Subcutaneous adipose tissue (tissue), 4 donors: ENCODE results near the gene TRMU. TPM values are rescaled to one million over a fixed set of nuclear protein-coding genes. Genes with fewer than 3 reads are reported as not detected.

Experiments used
- CTCF ChIP-seq: fragments of 450-650 bp; IDR thresholded peaks from one replicate; pipeline ENCODE4 v1.5.1; 2016; ENCODE audit warnings: low read depth, mild to moderate bottlenecking, control low read depth, antibody characterized with exemption, moderate library complexity
- total RNA-seq, 4 donors: library from RNA; depleted of rRNA; stranded (reverse); fragments of >200 nt; gene quantifications; one replicate each; pipeline ENCODE4 v1.1.0, GENCODE V29; 2016

TRMU gene
- total RNA-seq, 4 donors from 2014 or later: 28.7 to 49.0 (median 31.3) TPM

DNA sequence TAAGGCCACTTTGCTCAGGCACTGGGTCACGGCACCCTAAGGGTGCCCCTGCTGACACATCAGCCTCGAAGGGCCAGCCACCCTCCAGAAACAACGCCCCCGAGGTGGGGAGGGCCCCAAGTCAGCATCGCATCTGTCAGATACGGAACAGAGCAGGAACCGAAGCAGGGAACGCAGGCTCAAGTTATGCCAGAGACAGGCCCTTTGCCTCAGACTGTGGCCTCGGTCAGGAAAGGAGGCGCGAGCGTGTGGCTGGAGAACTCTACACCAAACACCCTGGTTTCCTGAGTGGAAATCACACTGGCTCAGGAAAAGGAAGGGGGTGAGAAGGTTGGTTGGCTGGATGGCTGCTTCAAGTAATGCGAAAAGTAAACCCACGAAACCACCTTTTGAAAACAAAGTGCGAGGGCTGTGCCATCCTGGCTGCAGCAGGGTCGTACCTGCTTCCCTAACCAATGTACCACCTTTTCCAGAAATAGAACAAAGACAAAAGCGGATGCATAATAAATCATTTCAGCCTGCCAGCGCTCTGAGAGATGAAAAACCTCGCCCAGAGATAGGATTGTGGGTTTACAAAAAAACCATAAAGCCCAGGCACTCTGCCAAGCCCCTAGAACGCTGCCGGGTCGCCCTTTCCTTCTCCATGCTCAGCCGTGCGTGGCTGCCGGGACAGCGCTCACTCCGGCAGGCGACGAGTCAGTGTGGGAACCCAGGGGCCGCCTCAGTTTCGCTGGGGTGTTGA is 38.6 kb downstream of the TRMU start:
- TF ChIP-seq CTCF: no peak

DNA sequence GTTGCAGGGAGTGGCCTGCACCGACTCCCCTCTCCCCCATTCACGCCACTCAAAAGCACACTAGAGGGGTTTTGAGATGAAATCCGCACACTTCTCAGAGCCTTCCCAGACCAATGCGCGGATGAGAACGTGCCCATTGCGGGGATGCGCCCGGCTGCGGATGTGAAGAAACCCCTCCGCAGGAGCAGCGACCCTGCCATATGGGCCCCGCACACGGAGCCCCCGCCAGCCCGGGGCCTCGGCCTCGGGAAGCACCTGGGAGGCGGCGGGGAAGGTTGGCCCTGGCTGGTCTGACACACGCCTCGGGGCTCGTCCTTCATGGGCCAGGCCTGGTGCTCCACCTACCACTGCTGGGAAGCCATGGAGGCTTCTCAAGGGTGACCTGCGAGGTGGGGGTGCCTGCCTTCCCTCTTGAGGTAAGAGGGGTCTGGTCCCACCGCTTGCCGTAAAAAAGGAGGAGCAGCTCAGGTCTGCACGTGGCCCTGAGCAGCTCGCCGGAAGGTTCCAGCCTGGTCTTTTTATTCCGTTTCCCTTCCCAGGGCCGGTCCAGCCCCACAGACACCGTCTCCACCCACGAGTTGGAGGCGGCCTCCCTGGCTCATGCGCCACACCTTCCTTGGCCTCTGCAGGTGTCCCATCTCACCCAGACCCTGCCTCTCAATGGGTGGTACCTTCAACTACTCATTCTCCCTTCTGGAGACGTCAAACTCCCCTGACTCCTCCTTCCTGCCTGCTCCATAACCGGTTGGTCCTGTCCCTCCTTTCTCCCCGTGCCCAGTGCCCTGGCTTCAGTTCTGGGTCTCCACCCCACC is 39.4 kb downstream of the TRMU start:
- no peak for TF ChIP-seq CTCF

- no peak for TF ChIP-seq CTCF
These were observed 40.6 kb downstream of the TRMU start for GRCh38 chr22:46376111-46376510.

- TF ChIP-seq CTCF: no peak
These were observed 41.5 kb downstream of the TRMU start for GRCh38 chr22:46376908-46377524.

DNA sequence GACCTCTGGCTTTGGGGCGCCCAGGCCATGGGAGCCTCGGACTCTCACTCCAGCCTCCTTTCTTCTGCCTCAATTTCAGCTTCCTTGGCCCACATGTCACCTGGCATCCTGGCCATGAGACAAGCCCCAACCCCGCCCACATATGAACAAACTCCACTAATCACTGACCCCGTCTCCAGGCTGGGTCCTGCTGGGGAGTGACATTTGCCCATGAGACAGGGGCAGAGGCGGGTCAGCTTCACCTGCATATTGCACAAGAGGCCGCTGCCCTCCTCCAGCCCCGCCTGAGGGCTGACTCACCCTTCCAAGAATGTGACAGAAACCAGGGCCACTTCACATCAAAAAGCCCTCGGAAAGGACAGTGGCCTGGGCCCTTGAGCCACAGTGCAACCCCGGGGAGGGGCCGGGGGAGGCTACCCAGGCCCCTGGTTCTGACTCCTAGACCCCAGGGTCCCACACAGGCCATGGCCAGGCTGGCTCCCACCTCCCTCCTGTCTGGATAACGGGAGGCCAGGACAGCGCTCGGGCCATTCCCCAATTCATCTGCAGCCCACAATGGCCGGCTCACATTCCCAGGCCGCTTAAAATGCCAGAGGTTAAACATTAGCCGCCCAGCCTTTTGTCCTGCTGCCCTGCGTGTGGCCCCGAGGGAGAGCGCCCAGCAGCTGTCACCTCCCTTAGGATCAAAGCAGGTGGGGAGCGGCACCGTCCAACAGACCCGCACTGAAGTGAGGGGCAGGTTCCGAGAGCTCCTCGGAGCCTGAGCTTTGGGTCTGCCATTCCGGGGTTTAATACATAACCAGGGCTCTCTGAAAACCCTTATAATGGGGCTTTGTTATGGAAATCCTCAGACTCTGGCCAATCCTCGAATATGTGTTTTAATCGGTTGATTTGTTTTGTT is 42.3 kb downstream of the TRMU start:
- no peak for TF ChIP-seq CTCF

DNA sequence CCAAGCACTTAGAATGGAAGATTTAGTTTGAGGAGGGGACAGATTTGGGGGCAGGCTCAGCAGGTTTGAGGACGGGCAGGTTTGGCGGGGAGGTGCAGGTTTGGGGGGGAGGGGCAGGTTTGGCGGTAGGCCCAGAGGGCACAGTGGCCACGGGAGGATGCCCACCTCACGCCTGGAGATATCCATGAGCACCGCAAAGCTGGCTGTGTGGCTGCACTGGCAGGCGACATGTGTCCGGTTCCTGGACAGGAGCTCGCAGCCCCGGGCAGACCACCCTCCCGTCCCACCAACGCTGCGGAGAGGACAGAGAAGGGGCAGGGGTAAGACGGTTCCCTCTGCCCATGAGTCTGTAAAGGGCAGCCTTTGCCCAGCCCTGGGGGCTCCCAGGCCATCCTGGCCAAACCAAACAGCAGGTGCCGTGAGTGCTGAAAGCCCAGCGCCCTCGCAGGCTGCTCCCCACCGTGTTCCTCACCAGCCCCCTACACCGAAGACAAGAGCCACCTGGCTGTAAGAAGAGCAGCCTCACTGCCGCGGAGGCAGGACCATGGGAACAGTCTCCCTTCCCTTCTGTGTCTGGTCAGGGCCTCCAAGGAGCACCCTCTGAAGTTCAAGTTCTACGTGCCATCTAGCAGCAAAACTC is 43.0 kb downstream of the TRMU start:
- no peak for TF ChIP-seq CTCF
